GM21528 (cell line): ENCODE results near the gene KDM4B.

Experiments
- ATAC-seq: cut with Tn5 transposase; IDR thresholded peaks from one replicate; pipeline ENCODE4 v1.9.1; 2021; ENCODE audit warnings: mild to moderate bottlenecking, moderate library complexity; ENCODE audit not compliant: unreplicated experiment, low FRiP score

Gene KDM4B

DNA sequence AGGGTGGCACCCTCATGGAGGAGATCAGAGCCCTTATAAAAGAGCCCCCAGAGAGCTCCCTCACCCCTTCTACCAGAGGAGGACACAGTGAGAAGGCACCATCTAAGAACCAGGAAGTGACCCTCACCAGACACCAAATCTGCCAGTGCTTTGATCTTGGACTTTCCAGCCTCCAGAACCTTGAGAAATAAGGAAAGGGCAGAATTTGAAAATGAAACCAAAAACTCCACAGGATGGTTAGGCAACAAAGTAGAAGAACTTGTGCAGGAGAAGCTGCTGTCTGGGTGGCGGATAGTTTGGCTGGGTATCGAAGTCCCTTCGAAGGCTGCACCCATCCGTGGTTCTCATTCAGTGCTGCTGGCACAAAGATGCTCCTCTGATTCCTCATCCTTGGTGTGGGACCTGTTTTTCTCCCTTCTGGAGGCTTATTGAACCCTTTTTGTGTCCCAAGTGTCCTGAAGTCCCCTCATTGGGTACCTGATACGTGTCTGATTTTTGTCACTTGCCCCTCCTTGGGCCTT is 130.8 kb downstream of the KDM4B start:
- ATAC-seq: no peak

DNA sequence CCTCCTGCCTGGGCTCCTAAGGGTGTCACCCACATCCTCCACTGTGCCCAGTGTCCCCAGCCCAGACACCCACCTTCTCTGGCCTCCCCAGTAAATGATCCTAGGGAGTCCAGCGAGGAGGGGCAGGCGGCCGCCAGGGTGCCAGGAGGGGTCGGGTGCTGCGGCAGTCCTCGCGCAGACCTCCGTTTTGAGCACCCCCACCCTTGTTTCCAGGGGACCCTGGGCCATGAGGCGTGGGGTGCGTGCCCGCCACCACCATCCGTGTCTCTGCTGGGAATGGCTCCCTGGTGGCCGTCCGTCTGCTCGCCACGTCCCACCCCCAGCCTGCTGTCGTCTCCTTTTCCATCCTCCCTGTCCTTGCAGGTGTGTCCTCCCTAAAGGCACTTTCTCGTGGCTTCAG is 133.0 kb downstream of the KDM4B start:
- ATAC-seq: no peak

DNA sequence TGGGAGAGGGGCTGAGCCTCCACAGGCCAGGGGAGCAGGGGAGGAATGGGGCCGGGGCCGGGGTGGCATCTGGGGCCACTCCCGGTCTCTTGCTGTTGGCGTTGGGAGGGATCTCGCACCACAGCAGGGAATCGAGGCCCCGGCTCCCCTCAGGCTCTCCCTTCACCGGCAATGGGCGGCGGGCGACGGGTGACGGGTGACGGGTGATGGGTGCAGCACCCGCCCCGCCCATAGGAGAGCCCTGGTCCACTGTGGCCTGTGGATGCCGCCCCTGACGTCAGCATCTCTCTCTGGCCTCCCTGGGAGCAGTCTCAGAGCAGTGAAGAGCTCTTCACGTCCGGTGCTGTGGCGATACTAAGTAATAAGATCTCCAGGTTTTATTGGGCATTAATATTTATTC is 133.6 kb downstream of the KDM4B start:
- no peak for ATAC-seq

DNA sequence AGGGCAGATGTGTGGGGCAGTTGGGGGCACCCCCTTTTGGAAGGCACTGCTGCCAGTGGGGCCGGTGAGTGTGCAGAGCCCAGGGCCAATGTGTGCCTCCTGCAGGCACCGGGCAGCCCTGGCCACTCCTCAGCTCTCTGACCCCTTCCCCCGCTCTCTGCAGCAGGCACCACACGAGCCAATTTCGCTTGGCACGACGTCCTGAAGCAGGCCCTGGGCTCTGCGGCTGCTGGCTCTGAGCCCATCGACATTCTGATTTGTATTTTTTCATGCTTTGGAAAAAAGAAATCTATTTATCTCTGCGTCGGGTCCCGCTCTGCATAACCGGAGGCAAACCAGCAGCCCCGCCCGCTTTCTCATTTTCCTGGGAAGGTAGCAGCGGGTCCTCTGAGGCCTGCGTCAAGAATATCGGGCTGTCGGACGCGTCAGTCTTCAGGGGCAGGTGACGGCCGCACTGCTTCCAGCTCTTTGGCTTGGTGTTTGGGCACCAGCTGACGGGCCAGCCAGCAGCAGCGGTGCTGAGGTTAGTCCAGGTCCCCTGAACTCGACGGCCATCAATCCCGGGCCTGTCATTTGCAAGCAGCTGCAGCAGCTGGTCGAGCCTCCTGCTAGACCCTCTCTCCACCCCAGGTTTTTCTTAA is 134.3 kb downstream of the KDM4B start:
- no peak for ATAC-seq

DNA sequence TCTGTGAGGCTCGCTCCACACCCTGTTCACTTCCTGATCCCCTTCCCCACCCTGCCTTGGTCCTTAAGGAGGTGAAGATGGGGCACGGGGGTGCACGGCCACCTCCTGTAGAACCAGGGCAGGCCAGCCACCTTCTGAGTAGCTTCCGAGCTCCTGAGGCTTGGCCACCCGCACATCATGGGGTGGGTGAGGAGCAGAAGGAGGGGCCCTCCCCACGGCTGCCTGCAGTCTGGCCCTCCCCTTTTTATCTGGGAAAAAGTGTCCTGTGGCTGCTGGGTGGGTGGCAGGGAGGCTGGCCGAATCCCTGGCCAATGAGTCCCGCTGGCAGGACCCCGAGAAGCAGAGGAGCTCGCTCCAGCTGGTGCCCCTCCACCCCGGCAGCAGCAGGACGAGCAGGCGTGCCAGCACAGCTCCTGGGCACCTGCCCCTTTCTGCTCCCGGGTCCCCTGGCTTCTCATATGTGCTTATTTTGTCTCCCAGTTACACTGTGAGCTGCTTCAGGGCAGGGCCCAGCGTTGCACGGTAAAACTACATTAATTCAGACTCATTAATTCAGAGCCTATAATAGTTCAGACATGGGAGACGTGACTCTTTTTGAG is 135.0 kb downstream of the KDM4B start:
- ATAC-seq: no peak

DNA sequence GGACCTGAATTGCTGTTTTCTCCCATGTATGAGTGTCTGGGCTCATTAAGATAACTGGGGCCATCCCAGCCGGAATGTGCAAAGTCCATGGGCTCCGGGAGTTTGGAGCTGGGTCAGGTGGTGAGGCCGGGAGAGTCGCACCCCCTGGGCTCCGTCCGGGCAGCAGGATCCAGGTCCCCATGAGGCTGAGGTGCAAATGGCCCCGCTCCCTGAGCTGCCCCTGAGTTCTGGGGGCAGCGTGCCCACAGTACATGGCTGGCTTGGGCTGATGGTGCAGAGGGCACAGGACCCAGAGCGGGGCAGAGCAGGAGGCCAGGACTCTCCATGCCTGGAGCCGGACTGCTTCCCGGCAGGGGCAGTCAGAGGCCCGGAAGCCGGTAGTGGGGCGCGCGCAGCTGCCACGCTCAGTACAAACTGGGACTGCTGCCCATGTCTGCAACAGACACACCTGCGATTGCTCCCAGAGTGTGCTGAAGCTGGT is 136.0 kb downstream of the KDM4B start:
- no peak for ATAC-seq

DNA sequence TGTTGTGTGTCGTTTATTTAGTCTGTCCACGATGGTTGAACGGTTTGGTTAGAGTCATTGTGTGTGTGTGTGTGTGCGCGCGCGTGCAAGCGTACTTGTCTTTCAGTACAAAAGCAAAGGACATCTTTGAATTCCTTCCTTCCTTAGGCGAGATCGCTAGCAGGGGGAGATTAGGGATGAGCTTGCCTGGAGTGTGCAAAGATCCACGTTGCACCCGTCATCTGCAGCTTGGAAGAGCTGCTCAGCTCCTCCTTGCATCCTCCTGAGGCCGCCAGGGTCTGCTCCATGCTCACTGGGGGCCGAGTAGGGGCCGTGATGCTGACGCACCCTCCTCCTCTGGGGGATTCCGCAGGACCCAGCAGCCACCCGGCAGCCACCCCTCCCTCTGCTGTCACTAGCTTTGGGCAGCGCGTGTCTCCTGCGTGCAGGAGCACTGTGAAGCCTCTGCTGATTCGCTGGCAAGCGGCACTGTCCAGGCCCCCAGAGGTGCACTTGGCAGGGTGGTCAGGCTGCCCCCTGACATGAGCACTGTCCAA is 137.3 kb downstream of the KDM4B start:
- ATAC-seq: no peak

DNA sequence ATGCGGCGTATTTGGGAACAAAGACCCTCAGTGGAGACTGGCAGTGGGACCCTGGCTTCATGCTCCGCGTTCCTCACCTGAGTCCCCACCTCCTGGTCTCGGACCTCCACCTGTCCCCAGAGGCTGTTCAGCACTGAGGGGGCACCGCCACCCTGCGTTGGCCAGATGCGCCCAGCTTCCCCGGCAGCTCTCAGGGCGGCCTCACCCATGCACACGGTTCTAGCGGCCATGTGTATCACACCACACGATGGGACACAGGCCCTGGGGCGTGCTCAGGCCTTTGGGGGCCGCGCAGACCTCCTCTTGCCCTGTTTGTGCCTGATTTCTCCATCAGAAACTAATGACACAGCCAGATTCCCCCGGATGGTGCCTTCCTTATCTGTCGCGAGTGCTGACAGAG is 138.1 kb downstream of the KDM4B start:
- ATAC-seq: no peak

DNA sequence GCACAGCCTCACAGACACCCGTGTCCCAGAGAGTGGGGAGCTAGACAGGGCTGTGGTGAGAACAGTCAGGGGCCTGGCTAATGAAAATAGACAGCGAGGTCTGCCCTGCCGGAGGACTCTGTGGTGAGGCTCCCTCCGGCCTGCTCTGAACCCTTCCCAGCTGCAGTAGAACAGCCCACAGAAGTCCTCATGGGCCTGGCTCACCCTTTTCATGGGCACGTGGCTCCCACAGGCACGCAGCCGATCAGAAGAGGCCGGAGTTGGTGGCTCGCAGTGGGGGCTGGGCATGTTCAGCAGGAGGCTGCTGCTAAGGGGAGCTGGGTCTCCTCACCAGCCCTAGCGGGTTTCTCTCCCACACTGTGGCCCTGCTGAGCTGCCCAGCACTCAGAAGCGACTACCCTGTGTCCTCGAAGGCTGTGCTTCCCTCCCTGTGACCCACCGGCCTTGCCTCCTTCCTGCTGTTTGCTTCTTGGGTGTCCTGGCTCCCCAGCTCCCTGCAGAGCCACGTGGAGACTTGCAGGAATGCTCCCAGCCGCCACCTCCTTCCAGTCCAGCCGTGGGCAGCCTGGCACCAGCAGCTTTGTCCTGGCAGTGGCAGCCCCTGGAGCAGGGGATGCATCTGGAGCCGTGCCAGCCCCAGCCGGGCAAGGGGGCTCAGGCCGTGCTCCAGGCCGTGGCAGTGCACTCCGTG is 138.7 kb downstream of the KDM4B start:
- ATAC-seq: no peak

DNA sequence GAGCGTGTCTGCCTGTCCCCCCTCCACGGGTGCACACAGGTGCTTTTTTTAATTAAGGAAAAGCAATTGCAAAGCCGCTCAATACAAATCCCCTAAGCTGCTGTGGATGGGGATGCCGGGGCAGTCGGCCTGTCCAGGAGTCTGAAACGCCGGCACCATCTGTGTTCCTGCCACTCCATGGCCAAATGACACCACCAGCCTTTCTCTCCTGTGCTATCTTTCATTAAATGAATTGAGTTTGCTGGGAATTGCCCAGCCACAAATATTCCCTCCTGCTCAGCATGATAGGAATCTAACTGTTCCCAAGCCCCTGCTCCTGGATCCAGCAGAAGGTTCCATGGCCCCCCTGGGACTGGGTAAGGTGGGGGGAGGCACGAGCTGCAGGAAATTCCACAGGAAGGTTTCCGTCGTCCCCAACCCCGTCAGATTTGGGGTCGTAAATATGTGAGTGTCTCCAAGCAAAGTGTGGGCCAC is 139.2 kb downstream of the KDM4B start:
- no peak for ATAC-seq

DNA sequence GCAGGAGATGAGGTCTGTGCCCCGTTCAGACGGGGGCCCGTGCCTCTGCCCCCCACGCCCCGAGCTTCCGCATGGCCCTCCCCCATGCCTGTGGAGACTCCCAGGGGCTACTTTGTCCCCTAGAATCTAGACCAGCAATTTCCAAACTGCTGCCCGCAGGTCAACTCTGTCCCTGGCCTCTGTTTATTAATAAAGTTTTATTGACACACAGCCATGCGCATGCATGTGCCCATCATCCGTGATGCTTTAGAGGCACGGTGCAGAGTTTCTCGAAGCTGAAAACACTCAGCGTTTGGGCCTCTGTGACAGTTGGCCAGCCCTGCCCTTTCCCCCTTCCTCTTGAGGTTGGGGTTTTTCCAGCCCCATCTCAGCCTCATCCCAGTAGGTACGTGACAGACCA is 140.0 kb downstream of the KDM4B start:
- no peak for ATAC-seq

DNA sequence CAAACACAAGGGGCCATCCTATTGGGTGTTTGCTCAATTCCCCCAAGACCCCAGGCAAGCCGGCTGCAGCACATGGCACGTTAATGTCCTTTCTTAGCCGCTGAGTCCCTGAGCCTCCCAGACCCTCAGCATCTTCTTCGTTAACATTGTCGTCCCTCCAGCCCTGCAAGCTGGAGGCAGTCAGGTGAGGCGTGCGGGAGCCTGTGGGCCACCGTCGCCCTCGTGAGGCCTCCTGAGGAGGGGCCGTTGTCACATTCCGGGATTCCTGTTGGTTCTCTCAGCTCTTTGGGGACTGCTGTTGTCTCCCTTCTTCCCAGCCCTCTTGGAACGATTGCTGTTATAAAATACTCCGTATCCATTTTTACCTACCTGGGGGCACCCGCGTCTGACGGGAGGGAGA is 140.6 kb downstream of the KDM4B start:
- no peak for ATAC-seq

DNA sequence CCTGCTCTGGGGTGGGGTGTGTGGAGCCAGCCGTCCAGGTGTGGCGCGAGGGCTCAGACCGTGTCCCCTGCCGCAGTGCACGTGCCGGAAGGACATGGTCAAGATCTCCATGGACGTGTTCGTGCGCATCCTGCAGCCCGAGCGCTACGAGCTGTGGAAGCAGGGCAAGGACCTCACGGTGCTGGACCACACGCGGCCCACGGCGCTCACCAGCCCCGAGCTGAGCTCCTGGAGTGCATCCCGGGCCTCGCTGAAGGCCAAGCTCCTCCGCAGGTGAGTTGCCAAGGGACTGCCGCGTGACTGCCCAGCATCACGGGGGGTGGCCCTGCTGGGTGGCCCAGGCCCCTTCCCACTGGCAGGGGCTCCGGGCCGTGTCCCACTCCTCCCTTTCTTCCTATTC is 141.6 kb downstream of the KDM4B start:
- ATAC-seq: no peak

DNA sequence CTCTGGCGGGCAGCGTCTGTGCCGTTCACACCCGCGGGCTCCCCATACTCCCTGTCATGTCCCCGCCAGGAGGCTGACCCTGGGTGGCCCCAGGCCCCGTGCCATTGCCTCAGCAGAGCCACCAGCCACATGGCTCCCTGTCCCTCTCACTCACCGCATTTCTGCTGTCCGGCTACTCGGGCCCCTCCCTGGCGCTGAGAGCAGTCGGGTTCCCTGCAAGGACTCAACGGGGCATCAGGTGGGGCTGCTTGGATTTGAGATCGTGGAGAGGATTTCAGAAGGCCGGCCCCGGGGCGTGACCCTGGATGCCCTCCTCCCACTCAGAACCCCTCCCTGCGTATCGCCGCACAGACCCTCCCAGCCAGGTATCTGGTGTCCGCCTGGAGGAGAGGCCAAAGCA is 142.1 kb downstream of the KDM4B start:
- ATAC-seq: no peak

DNA sequence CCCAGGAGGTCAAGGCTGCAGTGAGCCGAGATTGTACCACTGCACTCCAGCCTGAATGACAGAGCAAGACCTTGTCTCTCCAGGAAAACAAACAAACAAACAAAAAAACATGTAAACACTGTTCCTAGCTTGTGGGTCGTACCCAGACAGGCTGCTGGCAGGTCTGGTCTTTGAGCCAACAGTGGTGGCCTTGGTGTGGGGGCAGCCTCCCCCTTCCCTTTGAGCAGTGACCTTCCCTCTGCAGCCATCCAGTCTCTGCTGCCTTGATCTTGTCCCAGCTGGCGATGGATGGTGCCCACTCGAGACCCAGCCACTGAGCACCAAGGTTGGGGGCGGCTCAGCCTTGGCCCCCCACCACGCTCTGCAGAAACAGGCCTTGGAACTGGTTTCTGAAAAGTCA is 143.3 kb downstream of the KDM4B start:
- no peak for ATAC-seq

DNA sequence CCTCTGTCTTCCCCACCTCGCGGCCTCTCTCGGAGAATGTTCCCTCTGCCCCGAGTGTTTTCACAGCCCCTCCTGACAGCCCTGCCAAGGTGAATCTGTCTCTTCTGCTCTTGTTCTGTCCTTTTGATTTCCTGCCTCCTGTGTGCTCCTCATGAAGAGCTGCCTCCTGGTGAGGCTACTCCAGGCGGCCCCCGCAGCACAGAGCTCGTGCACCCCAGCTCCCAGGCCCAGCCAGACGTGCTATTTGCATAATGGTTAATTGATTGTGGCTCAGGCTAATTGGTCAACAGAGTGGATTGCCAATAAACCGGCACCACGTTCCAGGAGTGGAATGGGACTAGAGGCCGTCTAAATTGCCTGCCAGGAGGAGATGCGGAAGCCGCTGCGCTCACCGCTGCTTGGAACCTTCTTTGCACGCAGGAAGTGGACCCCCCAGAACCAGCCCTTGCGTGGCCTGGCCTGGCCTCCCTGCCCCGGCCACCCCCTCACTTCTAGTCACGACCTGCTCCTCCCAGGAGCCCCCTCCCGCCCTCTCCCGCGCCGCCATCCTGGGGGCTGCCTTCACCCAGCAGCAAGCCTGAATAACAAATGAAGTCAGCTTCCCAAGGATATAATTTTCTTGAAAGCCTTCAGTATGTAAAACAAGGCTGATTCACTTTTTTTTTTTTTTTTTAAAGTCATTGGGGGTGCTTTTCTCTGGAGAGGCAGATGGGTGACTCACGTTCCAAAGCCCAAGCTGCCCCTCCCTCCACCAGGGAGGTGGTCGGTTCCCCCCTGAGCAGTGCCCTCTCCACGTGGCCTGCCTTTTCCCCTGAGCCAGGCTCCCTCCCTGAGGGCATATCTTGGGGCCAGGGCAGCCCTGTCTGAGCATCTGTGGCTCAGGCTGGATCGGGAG is 144.0 kb downstream of the KDM4B start:
- ATAC-seq: no peak

DNA sequence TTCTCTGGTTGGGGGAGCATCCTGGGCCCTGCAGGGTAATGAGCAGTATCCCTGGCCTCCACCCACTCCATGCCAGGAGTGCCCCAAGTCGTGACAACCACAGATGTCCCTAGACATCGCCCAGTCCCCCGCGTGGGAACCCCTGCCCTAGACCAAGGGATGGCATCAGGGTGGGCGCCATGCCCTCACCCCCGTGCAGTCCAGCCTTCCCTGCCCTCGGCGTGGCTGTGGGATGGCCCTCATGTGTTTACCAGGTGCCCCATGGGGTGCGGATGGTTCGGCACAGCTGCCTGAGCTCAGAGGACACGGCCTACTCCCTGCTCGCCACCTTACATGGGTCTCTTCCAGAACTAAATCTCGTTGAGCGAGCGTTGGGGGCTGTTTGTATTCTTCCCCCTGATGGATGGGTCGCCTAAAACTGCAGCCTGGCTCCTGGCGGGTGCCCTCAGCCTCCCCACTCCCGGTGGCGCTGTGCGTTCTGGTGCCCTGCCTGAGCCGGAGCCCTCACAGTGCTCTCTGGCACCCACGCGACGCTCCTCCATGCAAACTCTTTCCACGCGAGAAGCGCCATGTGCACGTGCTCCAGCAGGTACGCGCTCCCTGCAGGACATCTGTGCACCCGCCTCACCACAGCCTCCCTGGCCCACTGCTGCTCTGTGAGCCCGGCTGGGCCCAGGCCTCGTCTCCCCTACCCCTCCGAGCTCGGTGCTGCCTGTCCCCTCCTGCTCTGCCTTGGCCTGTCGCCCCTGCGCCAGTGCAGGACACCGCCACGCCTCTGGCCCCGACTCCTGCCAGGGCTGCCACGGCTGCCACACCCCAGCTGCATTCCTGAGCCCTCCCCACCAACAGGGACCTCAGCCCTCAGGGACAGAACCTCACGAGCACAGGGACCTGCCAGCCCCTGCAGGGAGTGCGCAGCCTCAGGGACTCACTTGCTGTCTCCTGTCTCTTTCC is 145.0 kb downstream of the KDM4B start:
- ATAC-seq: no peak

DNA sequence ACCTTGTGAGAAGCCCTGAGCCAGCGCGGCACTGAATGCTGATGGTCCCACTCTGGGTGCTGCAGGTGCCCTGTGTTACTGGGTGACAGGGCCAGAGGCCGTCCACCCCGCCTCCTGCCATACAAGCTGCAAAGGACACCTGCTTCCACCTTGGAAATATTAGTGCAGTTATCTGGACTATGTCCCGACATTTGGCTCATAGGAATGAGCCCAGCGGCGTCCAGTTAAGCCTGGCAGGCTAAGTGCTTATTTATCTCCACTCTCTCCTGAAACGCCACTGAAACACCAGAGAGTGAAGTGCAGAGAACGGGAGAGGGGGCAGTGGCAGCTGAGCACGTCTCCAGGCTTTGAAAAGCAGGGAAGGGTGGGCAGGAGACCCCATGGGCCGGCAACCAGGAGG is 145.8 kb downstream of the KDM4B start:
- ATAC-seq: no peak

DNA sequence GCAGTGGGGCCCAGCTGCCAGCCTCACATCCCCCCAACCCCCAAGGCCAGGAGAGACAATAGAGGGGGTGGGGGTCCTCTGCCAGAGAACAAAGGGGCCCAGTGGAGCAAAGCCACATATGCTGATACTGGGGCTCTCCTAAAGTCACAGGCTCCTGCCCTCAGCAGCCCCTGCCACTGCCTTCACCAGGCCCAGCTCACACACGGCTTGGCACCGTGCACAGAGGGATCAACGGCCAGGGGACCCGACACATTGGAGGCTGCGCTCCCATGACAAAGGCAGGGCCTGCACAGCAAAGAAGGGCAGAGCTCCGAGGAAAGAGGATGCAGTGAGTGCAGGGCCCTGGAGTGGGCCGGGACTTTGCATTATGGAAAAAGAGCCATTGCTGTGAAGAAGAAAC is 146.4 kb downstream of the KDM4B start:
- no peak for ATAC-seq
